Activated CD8-positive, alpha-beta T cell treated with anti-CD3 and anti-CD28 coated beads for 36 hours (primary cell): ENCODE measurements around the gene RIPOR3. TPM values are rescaled to one million over a fixed set of nuclear protein-coding genes. Genes with fewer than 3 reads are reported as not detected.

Experiments
- ATAC-seq: fragments of 200-7000 bp; cut with Tn5 transposase; one replicate; pipeline ENCODE4 v1.10.0; 2021; ENCODE audit warnings: mild to moderate bottlenecking, moderate library complexity
- CTCF ChIA-PET: fragments of 350-600 bp; sonication (Branson Sonifier 250); formaldehyde crosslinking; loops from one replicate; lab custom pipeline; 2021; ENCODE audit warnings: antibody characterized with exemption; lab: Charles Lee
- POLR2A ChIA-PET: fragments of 350-600 bp; sonication (Branson Sonifier 250); formaldehyde crosslinking; loops from one replicate; lab custom pipeline; 2021; ENCODE audit warnings: antibody characterized with exemption; lab: Charles Lee
- DNase-seq: peaks from one replicate; pipeline ENCODE4 v3.0.0-alpha.2; 2020
- H3K27ac Mint-ChIP-seq: one replicate; pipeline ENCODE4 v1.8.0; 2021; ENCODE audit warnings: mild to moderate bottlenecking, mixed read lengths
- H3K27me3 Mint-ChIP-seq: one replicate; pipeline ENCODE4 v1.8.0; 2021; ENCODE audit warnings: mixed read lengths
- H3K36me3 Mint-ChIP-seq: one replicate; pipeline ENCODE4 v1.8.0; 2021; ENCODE audit warnings: low read depth, mixed read lengths
- H3K4me1 Mint-ChIP-seq: one replicate; pipeline ENCODE4 v1.8.0; 2021; ENCODE audit warnings: low read depth, mixed read lengths
- H3K4me3 Mint-ChIP-seq: one replicate; pipeline ENCODE4 v1.8.0; 2021; ENCODE audit warnings: mild to moderate bottlenecking, moderate library complexity, mixed read lengths
- H3K9me3 Mint-ChIP-seq: one replicate; pipeline ENCODE4 v1.8.0; 2021; ENCODE audit warnings: mixed read lengths
- CTCF ChIP-seq: fragments of 200-600 bp; IDR thresholded peaks from one replicate; pipeline ENCODE4 v1.8.0; 2022; ENCODE audit warnings: antibody characterized with exemption, mild to moderate bottlenecking
- intact Hi-C: fragments of 100-400 bp; cut with micrococcal nuclease; formaldehyde crosslinking; loops from one replicate; pipeline ENCODE4 v1.10.0; 2022
- microRNA-seq: library from miRNA; unstranded; fragments of <30 nt; microRNA quantifications from one replicate; pipeline ENCODE4 v1.2.0, GENCODE V29; 2022; ENCODE audit warnings: borderline microRNAs expressed, borderline replicate concordance
- total RNA-seq, 2 experiments: library from RNA; stranded (reverse); gene quantifications; one replicate each; pipeline ENCODE4 v1.2.3, GENCODE V29; 2021

RIPOR3 gene
- total RNA-seq, 2 experiments from 2014 or later, result not detected

- Mint-ChIP-seq H3K27me3 (no peaks in the 10 kb centered on the region), H3K9me3 (no peaks in the 10 kb centered on the region), H3K36me3 (peaks cover 30% of the 10 kb centered on the region), H3K4me1 (peaks cover 72% of the 10 kb centered on the region), H3K4me3 (no peak overlapping the region), H3K27ac (no peak overlapping the region)
- ChIA-PET CTCF (interaction anchor here (1.0 to 1.5 kb wide), 4 partner anchors 32 to 50 kb away, joined by 4 to 5 read pairs (median 4); no protein-coding TSS in a partner anchor), POLR2A (interaction anchor here (1.1 to 2.5 kb wide), 3 partner anchors 12 to 18 kb away, joined by 3 to 9 read pairs (median 4); no protein-coding TSS in a partner anchor)
- ATAC-seq, result no peak
- TF ChIP-seq CTCF, result no peak
- intact Hi-C loops, result no loop called here
- no peak for DNase-seq
Measured at GRCh38 chr20:50538276-50538675, 153.1 kb downstream of the RIPOR3 start.

- no peak overlapping the region for H3K4me3 Mint-ChIP-seq
- H3K9me3 Mint-ChIP-seq, result no peaks in the 10 kb centered on the region
- no peak for TF ChIP-seq CTCF
- POLR2A ChIA-PET, result interaction anchor here (1.1 to 2.5 kb wide), 5 partner anchors 8 to 57 kb away, joined by 3 to 9 read pairs (median 3); no protein-coding TSS in a partner anchor
- H3K27ac Mint-ChIP-seq, result no peak overlapping the region
- peaks cover 29% of the 10 kb centered on the region for H3K36me3 Mint-ChIP-seq
- intact Hi-C loops, result no loop called here
- H3K4me1 Mint-ChIP-seq, result peaks cover 74% of the 10 kb centered on the region
- CTCF ChIA-PET, result interaction anchor here (1.0 to 2.0 kb wide), 6 partner anchors 32 to 54 kb away, joined by 4 to 5 read pairs (median 4); no protein-coding TSS in a partner anchor
- DNase-seq, result no peak
- no peaks in the 10 kb centered on the region for H3K27me3 Mint-ChIP-seq
- no peak for ATAC-seq
Measured at GRCh38 chr20:50537546-50538201, 153.7 kb downstream of the RIPOR3 start.

GRCh38 chr20:50536333-50536732 is 155.0 kb downstream of the RIPOR3 start:
- Mint-ChIP-seq H3K4me3 (no peak overlapping the region), H3K36me3 (peaks cover 27% of the 10 kb centered on the region), H3K9me3 (no peaks in the 10 kb centered on the region), H3K27me3 (no peaks in the 10 kb centered on the region), H3K4me1 (peaks cover 71% of the 10 kb centered on the region), H3K27ac (no peak overlapping the region)
- no peak for TF ChIP-seq CTCF
- intact Hi-C loops, result no loop called here
- no peak for ATAC-seq
- CTCF ChIA-PET, result interaction anchor here (1.7 to 2.0 kb wide), 2 partner anchors 40 to 53 kb away, joined by 5 read pairs; no protein-coding TSS in a partner anchor
- POLR2A ChIA-PET, result interaction anchor here (1.1 to 2.5 kb wide), 3 partner anchors 9 to 16 kb away, joined by 3 to 9 read pairs (median 3); no protein-coding TSS in a partner anchor
- no peak for DNase-seq

Small RNA genes within 50 kb of the gene (microRNA-seq; reads per million reads assigned to microRNA genes)
- gene MIR1302-5, result not detected
- gene MIR645, result not detected

Other genes with a start within 250 kb of the RIPOR3 start
- 10 to 100 TPM; 65.1 to 66.6 TPM for gene PTPN1, start 181.2 kb downstream of the RIPOR3 start, total RNA-seq
- 1 to 10 TPM; 4.7 to 6.6 TPM for gene PARD6B, start 40.0 kb upstream of the RIPOR3 start, total RNA-seq
- 10 to 100 TPM; 27.3 to 31.7 TPM for gene BCAS4, start 103.5 kb upstream of the RIPOR3 start, total RNA-seq
- 10 to 100 TPM; 58.9 to 60.0 TPM for gene ADNP, start 239.9 kb upstream of the RIPOR3 start, total RNA-seq